Measurements from ENCODE around the gene SORL1.
"Not testable (repeated sequence)": the region's sequence is repeated elsewhere in the genome, so short reads cannot be mapped to it uniquely, and the experiment has no call there.

Gene SORL1

DNA sequence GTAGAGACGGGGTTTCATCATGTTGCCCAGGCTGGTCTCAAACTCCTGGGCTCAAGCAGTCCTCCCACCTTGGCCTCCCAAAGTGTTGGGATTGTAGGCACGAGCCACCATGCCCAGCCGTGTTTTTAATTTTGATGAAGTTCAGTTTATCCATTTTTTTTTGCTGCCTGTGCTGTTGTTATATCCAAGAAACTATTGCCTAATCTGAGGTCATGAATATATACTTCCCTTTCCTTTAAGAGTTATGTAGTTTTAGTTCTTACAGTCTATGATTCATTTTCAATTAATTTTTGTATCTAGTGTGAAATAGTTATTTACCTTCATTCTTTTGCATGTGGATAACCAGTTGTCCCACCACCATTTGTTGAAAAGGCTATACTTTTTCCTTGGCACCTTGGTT lies 50.9 kb downstream of the SORL1 start:
- TF ChIP-seq ZNF274 (IDR thresholded peaks at IDR 0.05; ENCODE audit: low read depth, low read length): no peak

DNA sequence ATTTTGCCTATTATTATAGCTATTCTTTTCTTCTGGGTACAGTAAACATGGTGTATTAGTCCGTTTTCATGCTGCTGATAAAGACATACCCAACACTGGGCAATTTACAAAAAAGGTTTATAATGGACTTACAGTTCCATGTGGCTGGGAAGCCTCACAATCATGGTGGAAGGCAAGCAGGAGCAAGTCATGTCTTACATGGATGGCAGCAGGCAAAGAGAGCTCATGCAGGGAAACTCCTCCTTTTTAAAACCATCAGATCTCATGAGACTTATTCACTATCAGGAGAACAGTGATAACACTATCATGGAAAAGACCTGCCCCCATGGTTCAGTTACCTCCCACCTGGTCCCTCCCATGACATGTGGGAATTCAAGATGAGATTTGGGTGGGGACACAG lies 54.1 kb downstream of the SORL1 start:
- not testable (repeated sequence) for H3K4me3 ChIP-seq (ENCODE audit: low read length)

More for the DNA sequence above, 50.9 kb downstream of the SORL1 start:
- no peak overlapping the region for H3K4me3 ChIP-seq (ENCODE audit: low read length)

DNA sequence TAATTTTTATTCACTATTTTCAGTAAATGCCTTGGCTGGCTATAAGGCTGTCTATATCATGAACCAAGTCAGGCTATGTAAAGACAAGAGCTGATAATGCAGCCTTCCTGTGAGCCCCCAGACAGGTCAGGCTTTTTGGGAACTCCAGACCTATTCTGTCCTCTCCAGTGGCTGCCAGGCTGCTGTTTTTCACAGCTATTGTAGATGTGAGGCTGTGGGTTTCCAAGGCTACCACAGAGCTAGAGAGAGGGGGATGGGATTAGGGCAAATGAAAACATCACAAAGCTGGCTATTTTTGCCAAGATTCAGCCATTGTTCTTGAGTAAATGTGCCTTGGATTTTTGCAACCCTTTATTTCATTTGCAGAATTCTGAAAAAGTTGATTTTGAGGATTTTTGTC lies 56.3 kb downstream of the SORL1 start:
- no peak overlapping the region for H3K4me3 ChIP-seq (ENCODE audit: low read length)
- TF ChIP-seq ZNF274 (IDR thresholded peaks at IDR 0.05; ENCODE audit: low read depth, low read length): no peak

DNA sequence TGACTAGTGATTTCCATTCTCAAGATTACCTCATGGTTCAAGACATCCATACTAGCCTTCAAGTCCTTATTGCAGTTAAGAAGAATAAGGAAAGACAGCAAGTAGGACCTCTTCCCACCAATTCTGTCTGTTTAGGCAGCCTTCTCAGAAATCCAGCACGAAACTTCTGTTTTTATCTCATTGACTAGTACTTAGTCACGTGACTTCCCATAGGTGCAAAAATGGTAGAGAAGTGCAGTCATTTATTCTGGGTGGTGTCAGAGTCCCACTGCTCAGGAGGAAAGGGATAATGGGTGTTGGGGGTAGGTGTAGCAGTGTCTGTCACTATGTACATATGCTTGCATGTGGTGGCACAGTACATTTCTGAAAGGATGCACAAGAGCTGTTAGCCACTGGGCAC lies 58.3 kb downstream of the SORL1 start:
- no peak for TF ChIP-seq ZNF274 (IDR thresholded peaks at IDR 0.05; ENCODE audit: low read depth, low read length)
- H3K4me3 ChIP-seq (ENCODE audit: low read length): no peak overlapping the region

DNA sequence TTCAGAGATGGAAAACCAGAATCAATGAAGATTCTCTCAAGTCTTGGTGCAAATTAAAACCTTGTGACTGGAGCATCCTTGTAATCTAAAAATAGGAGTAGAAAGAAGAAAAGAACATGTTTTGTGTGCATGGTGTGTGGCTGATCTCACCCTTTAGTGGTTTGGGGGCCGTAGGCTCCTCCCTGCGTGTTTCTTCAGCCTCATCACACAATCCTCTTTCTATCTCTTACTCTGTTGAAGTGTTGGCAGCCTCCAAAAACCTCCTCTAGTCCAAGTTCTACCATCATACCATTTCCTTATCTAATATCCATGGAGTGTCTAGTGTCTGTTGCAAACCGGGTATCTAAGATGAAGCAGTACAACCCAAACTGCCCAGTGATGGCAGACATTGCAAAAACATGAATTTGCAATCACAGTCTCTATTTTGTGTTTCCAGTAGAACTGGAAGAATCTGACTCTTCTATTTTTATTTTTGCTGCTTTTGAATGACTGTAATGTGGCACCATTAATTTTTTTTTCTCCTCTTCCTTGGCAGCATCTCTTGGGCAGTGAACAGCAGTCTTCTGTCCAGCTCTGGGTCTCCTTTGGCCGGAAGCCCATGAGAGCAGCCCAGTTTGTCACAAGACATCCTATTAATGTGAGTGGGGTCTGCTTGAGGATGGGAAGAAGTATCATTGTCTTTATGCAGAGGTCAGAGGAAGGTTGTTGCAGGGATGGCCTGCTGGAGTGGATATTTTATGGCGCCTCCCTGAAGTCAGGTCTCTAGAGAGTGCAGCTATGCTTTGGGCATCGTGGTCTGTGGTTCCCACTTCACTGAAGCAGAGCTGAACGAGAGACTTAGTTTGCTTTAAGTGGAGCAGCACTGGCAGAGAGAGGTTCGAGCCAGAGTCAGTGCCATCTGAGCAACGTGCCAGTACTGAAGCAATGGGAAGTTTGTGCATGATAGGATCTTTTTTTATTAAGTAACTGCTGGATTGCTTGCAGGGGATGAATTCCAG lies 60.7 kb downstream of the SORL1 start:
- TF ChIP-seq ZNF274 (IDR thresholded peaks at IDR 0.05; ENCODE audit: low read depth, low read length): no peak
- no peak overlapping the region for H3K4me3 ChIP-seq (ENCODE audit: low read length)

DNA sequence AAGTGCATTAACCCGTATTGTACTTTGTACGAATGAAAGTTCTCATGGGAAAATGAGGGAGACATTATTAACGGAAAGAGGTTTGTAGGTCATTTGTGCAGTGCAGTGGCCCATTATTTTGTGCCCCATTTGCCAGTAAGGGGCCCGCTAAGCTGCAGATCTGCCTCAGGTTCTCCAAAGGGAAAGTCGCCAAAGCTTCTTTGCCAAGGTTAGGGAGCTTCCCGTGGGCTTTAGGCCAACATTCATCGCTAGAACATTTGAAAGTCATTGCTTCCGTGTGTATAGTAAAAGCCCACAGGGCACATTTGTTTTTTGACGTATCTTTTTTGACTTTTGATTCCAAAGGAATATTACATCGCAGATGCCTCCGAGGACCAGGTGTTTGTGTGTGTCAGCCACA lies 61.7 kb downstream of the SORL1 start:
- no peak overlapping the region for H3K4me3 ChIP-seq (ENCODE audit: low read length)
- TF ChIP-seq ZNF274 (IDR thresholded peaks at IDR 0.05; ENCODE audit: low read depth, low read length): no peak

DNA sequence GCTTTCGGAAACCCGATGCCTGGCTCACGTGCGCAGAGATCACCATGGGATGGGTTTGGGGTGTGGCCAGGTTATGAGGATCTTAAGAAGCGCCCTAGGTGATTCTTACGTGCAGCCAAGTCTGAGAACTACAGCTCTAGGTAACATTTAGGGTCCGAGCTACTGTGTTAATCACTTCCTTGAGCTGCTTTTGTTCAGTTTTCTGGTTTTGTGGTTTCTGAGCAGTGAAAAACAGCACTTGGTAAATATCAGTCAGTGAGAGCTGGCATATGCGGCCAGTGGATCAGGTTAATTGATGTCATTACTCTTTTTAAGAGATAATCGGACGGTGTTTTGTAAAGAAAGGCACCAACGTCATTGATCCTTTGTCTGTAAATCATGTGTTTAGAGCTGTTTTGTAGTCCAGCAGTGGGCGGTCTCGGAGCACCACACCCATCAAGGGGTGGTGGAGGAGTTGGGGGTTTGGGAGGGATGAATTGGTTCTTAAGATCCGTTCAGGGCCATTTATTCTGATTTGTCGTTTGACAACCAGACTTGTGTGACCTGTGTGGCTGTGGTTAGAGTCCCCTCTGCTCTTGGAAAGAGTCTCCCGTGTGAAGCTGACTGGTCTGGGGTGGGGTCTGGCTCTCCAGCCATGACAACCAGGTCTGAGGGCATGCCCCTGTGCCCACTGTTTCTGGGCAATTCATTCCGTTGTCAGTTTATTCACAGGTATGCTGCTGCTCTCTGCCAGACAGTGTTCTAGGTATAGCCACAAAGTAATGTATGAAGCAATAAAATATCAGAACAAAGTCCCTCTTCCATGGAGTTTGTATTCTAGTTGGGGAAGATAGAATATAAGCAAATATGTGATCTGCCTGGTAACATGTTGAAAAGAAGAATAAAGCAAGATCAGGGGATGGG lies 62.6 kb downstream of the SORL1 start:
- H3K4me3 ChIP-seq (ENCODE audit: low read length): no peak overlapping the region

DNA sequence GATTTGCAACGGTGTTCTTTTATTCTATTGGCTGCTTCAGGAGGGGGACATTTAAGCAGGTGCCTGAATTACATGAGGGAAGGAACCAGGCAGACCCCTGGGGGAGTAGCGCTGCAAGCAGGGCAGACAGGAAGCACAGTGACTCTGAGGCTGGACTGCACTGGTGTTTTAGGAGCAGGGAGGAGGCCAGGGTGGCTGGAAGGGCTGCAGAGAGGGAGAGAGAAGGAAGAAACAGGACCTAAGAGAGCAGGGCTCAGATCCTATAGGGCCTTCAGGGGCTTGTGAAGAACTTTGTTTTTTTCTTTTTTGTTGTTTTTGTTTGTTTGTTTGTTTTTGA lies 63.2 kb downstream of the SORL1 start:
- no peak for TF ChIP-seq ZNF274 (IDR thresholded peaks at IDR 0.05; ENCODE audit: low read depth, low read length)
- no peak overlapping the region for H3K4me3 ChIP-seq (ENCODE audit: low read length)

More for the DNA sequence above, 62.6 kb downstream of the SORL1 start:
- no peak for TF ChIP-seq ZNF274 (IDR thresholded peaks at IDR 0.05; ENCODE audit: low read depth, low read length)

DNA sequence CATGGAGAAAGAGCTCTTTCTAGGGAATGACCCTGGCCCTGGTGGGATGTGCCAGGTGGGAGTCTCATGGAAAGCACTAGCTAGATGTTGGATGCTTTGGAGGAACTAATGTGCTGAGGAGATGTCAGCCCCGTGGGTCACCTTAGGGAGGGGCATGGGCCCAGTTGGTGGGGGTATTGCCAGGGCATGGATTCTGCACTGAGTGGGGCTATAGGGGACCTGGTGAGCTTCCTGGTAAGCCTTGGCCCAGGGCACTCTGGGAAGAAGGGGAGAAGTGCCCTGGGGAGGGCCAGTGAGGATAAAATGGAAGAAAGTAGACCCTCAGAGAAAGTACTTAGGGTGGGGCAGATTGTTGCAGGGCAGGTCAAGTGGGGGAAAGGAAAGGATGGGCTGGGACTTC lies 65.9 kb downstream of the SORL1 start:
- no peak for TF ChIP-seq ZNF274 (IDR thresholded peaks at IDR 0.05; ENCODE audit: low read depth, low read length)
- H3K4me3 ChIP-seq (ENCODE audit: low read length): no peak overlapping the region

DNA sequence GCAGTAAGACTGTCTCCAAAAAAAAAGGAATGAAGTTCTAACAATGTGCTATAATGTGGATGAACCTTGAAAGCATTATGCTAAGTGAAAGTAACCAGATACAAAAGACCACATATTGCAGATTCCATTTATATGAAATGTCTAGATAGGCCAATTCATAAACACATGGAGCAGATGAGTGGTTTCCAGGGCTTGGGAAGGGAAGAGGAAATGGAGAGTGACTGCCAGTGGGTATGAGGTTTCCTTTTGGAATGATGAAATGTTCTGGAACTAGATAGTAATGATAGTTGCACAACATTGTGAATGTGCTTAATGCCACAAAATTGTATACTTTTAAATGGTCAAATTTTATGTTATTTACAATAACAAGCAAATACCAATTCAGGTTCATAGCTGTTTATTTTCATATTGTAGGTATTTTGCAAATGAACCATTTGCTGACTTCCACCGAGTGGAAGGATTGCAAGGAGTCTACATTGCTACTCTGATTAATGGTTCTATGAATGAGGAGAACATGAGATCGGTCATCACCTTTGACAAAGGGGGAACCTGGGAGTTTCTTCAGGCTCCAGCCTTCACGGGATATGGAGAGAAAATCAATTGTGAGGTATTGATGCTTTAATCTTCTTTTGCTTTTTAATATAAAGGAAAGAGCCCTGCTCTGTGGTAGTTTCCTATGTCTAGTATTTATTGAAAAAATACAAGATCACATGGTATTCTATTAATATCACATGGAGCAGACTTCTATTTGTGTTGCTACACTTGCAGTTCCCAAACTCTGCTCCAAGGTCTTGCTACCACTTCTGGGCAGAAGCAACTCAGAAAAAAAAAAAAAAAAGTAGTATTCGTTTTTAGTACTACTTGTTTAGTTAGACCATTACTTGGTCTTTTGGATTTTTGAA lies 68.4 kb downstream of the SORL1 start:
- TF ChIP-seq ZNF274 (IDR thresholded peaks at IDR 0.05; ENCODE audit: low read depth, low read length): no peak
- no peak overlapping the region for H3K4me3 ChIP-seq (ENCODE audit: low read length)

DNA sequence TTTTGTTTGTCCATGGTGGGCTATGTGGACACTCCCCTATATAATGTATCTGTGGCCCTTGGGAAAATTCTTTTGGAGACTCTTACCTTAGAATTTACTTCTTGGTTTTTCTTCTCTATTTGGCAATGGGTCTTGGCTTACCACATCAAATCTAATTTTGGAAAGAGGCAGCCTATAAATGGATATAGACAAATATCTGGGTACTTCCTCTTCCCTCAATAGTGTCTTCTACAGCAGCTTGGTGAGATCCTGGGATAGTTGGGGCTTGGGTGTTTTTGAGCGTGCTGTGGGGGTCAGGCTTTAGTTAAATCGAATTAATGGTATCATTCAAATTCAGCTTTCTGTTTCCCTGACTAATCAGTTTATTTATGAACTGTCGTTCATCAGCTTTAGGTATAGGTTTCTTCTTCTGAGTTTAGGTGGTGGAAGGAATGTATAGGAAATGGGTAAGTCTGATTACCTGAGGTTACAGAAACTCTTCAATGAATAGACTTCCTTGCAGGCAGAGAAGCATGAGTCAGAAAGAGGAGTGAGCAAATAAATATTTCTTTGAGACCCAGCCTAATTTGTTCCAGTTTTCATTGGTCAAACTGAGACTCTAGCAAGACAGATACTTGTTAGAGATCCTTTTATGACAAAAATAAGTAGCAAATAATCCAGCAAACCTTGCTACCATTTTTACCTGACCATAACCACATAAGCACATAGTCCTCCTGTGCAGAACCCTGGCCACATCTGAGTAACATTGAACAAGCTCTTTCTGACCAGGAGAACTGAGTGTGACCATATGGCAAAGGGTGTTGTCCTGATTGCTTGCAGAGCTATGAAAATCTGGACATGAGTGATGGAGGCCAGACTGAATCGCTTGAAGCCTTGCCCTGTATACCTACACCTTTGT lies 69.3 kb downstream of the SORL1 start:
- TF ChIP-seq ZNF274 (IDR thresholded peaks at IDR 0.05; ENCODE audit: low read depth, low read length): no peak
- H3K4me3 ChIP-seq (ENCODE audit: low read length): no peak overlapping the region

DNA sequence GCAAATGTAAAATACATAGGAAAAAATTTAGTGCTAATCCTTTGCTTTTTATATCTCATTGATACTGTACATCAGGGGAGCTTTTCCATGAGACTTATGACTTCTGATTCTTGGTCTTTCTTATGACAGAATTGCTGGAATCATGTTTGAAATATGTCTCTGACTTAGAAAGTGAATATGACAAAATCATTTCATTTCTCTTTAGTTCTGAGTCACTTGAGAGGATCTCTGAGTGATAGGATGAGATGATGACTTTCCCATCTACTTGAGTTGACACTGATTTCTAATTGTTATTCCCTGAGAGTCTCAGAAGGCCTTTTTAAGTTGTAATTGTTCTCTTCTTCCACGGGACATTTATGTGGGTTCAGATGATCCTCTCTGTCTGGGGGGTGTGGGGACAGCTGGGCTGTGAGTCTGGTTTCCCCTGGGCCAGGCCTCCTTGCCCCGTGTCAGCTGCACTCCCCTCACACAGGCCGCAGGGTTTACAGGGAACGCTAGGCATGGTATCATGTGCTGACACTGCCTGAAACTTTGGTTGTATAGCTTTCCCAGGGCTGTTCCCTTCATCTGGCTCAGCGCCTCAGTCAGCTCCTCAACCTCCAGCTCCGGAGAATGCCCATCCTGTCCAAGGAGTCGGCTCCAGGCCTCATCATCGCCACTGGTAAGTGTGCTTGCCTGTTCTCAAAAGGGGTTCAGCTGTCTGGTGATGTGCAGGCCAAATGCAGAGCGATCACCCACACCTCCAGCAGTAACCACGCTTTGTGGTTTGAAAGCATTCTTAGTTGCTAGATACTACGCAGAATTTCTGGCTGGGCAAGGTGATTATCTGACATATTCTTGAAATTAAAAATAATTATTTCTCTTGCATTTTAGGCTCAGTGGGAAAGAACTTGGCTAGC lies 70.2 kb downstream of the SORL1 start:
- TF ChIP-seq ZNF274 (IDR thresholded peaks at IDR 0.05; ENCODE audit: low read depth, low read length): no peak
- no peak overlapping the region for H3K4me3 ChIP-seq (ENCODE audit: low read length)
